ENCODE data around the gene ANKRD24.
"Not testable (repeated sequence)": the region's sequence is repeated elsewhere in the genome, so short reads cannot be mapped to it uniquely, and the experiment has no call there.

The ANKRD24 gene

GRCh38 chr19:4197625-4198466 lies 15.4 kb downstream of the ANKRD24 start:
- no peak for DNase-seq (ENCODE audit: low read depth)

GRCh38 chr19:4198467-4199126 lies 16.1 kb downstream of the ANKRD24 start:
- DNase-seq (ENCODE audit: low read depth): no peak

DNA sequence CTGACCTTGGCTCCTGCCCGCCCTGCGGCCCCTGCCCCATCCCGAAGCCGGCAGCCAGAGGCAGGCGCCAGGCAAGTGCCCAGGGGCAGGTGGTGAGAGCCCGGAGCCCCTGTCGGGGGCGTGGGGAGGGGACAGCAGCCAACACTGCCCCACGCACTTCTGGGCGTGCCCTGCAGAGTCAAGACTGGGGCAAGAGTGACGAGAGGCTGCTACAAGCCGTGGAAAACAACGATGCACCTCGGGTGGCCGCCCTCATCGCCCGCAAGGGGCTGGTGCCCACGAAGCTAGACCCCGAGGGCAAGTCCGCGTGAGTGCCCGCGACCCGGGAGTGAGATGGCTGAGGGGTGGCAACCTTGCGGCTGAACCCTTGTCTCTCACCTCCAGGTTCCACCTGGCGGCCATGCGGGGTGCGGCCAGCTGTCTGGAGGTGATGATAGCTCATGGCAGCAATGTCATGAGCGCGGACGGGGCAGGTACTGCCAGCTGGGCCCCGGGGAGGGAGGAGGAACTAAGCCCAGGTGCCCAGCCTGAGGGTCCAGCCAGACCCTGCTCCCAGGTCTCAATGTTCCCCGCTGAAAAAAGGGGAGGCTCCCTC lies 17.3 kb downstream of the ANKRD24 start:
- DNase-seq (ENCODE audit: low read depth): no peak

GRCh38 chr19:4200940-4201542 lies 18.6 kb downstream of the ANKRD24 start:
- DNase-seq (ENCODE audit: low read depth): no peak

GRCh38 chr19:4201798-4202197 lies 19.3 kb downstream of the ANKRD24 start:
- DNase-seq (ENCODE audit: low read depth): no peak

DNA sequence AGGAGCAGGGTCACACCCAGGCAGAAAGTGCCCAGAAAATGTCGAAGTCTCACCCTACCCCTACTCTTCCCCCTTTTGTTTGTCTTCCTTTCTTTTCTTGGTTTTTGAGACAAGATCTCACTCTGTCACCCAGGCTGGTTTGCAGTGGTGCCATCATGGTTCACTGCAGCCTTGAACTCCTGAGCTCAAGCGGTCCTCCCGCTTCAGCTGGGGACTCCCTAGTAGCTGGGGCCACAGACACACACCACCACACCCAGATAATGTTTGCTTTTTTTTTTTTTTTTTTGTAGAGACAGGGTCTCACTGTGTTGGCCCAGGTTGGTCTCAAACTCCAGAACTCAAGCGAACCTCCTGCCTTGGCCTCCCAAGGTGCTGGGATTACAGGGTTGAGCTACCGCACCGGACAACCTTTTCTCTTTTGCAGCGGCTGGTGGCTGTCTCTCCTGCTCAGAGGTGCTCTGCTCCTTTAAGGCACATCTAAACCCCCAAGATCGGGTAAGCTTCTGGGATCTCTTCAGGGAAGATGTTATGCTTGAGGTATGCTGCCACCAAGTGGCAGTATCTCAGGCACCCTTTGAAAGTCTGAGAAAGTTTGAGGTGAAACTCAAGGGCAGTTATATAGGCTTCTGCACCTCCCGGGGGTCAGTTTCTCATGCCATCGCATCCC lies 24.5 kb downstream of the ANKRD24 start:
- DNase-seq (ENCODE audit: low read depth): no peak

DNA sequence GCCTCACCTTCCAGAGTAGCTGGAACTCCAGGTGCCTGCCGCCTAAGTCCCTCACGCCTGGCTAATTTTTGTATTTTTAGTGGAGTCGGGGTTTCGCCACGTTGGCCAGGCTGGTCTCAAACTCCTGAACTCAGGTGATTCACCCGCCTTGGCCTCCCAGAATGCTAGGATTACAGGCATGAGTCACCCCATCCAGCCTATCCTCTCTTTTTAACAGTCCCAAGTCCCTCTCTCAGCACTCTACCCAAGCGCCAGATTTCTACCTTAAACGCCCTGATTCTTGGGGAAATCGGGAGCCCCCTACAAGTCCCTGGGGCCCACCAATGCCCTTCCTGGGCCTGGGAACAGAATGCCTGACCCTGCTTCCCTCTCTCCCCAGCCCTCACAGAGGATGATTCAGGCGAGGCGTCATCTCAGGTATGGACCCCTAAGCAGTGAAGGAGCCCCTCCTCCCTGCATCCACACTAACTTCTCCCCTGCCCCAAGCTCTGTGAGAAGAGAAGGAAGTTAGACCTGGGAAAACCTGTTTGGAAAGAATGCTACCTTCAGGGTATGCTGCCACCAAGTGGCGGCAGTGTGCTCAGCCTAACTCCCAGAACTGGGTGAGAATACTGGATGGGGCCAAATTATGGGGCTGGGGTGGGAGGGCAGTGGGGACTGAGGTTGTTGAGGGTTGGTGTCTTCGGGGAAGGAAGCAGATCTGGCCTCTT lies 26.1 kb downstream of the ANKRD24 start:
- no peak for DNase-seq (ENCODE audit: low read depth)

GRCh38 chr19:4210166-4210731 lies 27.8 kb downstream of the ANKRD24 start:
- no peak for DNase-seq (ENCODE audit: low read depth)

GRCh38 chr19:4213116-4213515 lies 30.6 kb downstream of the ANKRD24 start:
- DNase-seq (ENCODE audit: low read depth): no peak

- no peak for DNase-seq (ENCODE audit: low read depth)
These were observed 33.3 kb downstream of the ANKRD24 start for GRCh38 chr19:4215807-4216206.

DNA sequence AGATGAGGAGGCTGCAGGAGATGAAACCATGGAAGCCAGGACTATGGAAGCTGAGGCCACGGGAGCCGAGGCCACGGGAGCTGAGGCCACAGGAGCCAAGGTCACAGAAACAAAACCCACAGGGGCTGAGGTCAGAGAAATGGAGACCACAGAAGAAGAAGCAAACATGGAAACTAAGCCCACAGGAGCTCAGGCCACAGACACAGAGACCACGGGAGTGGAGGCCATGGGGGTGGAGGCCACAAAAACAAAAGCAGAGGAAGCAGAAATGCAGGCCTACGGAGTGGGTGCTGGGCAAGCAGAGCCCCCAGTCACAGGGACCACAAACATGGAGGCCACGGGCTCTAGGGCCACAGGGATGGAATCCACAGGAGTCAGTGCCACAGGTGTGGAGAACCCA lies 34.4 kb downstream of the ANKRD24 start:
- DNase-seq (ENCODE audit: low read depth): no peak

DNA sequence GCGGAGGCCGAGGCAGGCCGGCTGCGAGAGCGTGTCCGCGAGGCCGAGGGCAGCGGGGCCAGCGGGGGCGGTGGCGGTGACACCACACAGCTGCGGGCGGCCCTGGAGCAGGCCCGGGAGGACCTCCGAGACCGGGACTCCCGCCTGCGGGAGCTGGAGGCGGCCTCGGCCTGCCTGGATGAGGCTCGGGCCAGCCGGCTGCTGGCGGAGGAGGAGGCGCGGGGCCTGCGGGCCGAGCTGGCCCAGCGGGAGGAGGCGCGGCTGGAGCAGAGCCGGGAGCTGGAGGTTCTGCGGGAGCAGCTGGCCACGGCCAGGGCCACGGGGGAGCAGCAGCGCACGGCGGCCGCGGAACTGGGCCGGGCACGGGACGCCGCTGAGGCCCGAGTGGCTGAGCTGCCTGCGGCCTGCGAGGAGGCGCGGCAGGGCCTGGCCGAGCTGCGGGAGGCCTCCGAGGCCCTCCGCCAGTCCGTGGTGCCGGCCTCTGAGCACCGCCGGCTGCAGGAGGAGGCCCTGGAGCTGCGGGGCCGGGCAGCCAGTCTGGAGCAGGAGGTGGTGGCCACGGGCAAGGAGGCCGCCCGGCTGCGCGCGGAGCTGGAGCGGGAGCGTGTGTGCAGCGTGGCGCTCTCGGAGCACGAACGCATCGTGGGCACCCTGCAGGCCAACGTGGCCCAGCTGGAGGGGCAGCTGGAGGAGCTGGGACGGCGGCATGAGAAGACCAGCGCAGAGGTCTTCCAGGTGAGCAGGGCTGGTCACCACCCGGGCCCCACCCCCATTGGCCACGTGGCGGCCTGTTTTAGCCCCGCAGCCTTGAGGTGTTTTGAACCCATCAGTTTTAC lies 35.2 kb downstream of the ANKRD24 start:
- DNase-seq (ENCODE audit: low read depth): no peak

- DNase-seq (ENCODE audit: low read depth): not testable (repeated sequence)
These were observed 36.0 kb downstream of the ANKRD24 start for GRCh38 chr19:4218523-4218922.

DNA sequence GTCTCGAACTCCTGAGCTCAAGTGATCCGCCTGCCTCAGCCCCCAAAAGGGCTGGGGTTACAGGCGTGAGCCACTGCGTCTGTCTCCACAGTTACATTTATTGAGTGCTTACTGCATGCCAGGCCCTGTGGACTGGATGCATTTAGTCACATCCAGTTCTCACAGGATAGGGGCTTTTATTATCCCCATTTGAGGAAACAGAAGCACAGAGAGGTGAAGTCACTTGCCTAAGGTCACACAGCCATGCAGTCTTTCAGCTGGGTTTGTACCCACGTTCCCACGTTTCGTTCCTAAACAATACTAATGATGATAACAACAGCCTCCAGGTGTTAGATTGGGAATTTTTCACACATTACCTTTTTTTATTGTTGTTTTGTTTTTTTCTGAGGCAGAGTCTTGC lies 37.7 kb downstream of the ANKRD24 start:
- DNase-seq (ENCODE audit: low read depth): no peak

DNA sequence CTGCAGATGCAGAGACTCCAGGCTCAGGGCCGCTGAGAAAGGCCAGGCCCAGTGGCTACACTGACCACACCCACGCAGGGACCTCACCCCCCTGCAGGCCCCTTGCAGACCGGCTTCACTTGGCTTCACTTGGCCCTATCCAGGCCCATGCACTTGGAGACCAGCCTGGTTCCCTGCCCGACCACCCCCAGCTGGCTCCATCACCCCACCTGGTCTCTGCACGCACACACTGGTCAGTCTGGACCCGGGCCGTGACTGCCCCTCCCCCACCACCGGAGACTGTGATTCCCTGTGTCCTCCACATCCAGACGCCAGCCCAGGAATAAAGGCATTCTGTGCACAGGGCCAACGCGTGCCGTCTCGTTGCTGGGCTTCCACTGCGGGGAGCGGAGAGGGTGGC lies 42.0 kb downstream of the ANKRD24 start:
- DNase-seq (ENCODE audit: low read depth): no peak

DNA sequence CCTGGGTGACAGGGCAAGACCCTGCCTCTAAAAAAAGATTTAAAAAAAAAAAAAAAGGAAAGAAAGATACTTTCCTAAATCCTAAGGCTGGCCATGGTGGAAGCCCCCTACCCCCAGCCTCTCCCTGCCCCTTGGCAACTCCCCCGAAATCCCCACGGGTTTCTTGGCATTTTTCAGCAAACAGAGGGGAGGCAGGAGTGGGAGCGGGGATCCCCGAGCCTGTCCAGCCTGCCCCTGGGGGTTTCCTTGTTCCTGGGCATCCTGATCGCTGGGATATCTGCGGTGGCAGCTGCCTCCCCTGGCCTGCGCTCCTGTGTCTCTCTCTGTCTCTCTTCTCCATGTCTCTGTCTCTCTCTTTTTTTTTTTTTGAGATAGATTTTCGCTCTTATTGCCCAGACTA lies 43.4 kb downstream of the ANKRD24 start:
- DNase-seq (ENCODE audit: low read depth): no peak

DNA sequence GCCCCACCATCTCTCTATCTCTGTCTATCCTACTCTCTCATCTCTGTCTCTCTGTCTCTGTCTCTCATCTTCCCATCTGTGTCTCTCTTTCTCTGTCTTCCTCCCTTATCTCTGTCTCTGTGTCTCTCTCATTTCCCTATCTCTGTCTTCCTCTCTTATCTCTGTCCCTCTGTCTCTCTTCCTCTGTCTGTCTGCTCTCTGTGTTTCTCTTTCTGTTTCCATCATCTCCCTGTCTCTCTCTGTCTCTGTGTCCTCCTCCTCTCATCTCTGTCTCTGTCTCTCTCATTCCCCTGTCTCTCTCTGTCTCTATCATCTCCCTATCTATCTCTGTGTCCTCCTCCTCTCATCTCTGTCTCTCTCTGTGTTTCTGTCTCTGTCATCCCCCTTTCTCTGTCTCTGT lies 45.3 kb downstream of the ANKRD24 start:
- DNase-seq (ENCODE audit: low read depth): no peak

DNA sequence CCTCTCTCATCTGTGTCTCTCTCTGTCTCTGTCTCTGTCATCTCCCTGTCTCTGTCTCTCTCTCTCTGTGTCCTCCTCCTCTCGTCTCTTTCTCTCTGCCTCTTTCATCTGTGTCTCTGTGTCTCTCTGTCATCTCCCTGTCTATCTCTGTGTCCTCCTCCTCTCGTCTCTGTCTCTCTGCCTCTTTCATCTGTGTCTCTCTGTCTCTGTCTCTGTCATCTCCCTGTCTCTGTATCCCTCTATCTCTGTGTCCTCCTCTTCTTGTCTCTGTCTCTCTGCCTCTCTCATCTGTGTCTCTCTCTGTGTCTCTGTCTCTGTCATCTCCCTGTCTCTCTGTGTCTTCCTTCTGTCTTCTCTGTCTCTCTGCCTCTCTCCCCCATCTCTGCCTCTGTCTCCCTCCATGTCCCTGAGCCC lies 46.3 kb downstream of the ANKRD24 start:
- DNase-seq (ENCODE audit: low read depth): no peak

DNA sequence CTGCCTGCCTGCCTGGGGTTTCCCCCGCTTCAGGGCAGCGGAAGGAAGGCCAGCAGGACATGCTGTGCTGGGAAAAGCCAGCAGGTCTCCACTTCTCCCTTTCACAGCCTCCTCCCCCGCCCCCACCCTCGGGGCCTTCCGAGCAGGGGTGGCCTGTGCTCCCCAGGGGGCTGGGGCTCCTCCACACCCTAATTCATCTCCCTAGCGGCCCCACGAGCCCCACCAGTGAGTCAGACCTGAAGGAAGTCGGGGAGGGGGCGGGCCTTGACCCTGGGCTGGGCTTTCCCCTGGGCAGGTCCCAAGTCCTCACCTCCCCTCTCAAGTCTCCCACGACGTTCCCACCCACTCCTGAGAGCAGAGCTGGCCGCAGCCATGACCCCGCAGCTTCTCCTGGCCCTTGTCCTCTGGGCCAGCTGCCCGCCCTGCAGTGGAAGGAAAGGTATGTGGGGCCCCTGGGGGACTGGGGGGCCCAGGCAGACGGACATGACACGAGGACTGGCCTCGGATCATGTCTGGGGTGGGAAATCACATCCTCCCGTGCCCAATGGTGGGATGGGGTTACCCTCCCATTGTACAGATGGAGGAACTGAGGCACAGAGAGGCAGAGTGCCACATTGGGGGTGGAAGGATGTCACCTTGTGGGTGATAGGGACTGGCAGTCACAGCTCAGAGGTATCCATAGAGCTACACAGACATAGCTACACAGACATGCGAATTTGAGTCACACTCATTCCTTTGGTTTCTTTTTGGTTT lies 46.9 kb downstream of the ANKRD24 start, which contains the start of gene EBI3:
TSS of gene EBI3 (plus strand) at position 345 of the 753 bp plus-strand sequence. CDS start at position 373, 28 bp downstream.
- DNase-seq (ENCODE audit: low read depth): no peak

All from GM04504 (cell line).